ENCODE measurements around the gene EP400.

EP400 gene

GRCh38 chr12:132062481-132062880, 112.7 kb downstream of the EP400 start:
- Histone ChIP-seq H3K9me3 (replicated peaks; ENCODE audit: low read length) (no peaks in the 10 kb centered on the region), H3K4me2 (ENCODE audit: low read length) (no peak overlapping the region), H3K36me3 (ENCODE audit: insufficient read depth, low read length) (peaks cover 67% of the 10 kb centered on the region), H3K9ac (ENCODE audit: low read depth, low read length) (no peak overlapping the region), H3K4me3 (ENCODE audit: low read length) (no peak overlapping the region), H3K4me1 (ENCODE audit: control insufficient read depth, insufficient read depth, low read length) (no peaks in the 10 kb centered on the region), H3K27me3 (ENCODE audit: control insufficient read depth, insufficient read depth, low read length) (no peaks in the 10 kb centered on the region)

GRCh38 chr12:132063491-132063890, 113.7 kb downstream of the EP400 start:
- H3K9me3 ChIP-seq (replicated peaks; ENCODE audit: low read length): no peaks in the 10 kb centered on the region
- H3K9ac ChIP-seq (ENCODE audit: low read depth, low read length): no peak overlapping the region
- no peaks in the 10 kb centered on the region for H3K27me3 ChIP-seq (ENCODE audit: control insufficient read depth, insufficient read depth, low read length)
- peaks cover 69% of the 10 kb centered on the region for H3K36me3 ChIP-seq (ENCODE audit: insufficient read depth, low read length)
- no peak overlapping the region for H3K4me3 ChIP-seq (ENCODE audit: low read length)
- no peak overlapping the region for H3K4me2 ChIP-seq (ENCODE audit: low read length)
- no peaks in the 10 kb centered on the region for H3K4me1 ChIP-seq (ENCODE audit: control insufficient read depth, insufficient read depth, low read length)

GRCh38 chr12:132064631-132065030, 114.9 kb downstream of the EP400 start:
- H3K4me1 ChIP-seq (ENCODE audit: control insufficient read depth, insufficient read depth, low read length): no peaks in the 10 kb centered on the region
- no peak overlapping the region for H3K9ac ChIP-seq (ENCODE audit: low read depth, low read length)
- H3K4me2 ChIP-seq (ENCODE audit: low read length): no peak overlapping the region
- peaks cover 65% of the 10 kb centered on the region for H3K36me3 ChIP-seq (ENCODE audit: insufficient read depth, low read length)
- H3K27me3 ChIP-seq (ENCODE audit: control insufficient read depth, insufficient read depth, low read length): no peaks in the 10 kb centered on the region
- no peak overlapping the region for H3K4me3 ChIP-seq (ENCODE audit: low read length)
- H3K9me3 ChIP-seq (replicated peaks; ENCODE audit: low read length): no peaks in the 10 kb centered on the region

DNA sequence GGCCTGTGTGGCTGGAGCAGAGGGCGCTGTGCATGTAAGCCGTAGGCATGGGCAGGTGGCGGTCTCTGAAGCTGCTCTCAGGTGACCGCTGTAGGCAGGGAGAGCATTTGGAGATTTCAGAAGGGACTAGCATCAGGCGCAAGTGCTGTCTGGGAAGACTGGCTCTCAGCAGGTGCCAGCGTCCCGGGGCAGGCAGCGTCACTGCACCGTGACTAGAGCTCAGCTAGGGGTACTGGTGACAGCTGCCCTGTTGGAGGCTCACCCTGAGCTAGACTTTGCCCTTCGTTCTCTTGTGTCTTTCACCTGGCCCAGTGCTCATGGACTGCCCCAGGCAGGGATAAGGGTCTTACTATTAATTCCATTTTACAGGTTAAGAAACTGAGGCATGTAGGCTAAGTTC, 115.5 kb downstream of the EP400 start:
- Histone ChIP-seq H3K4me3 (ENCODE audit: low read length) (no peak overlapping the region), H3K27me3 (ENCODE audit: control insufficient read depth, insufficient read depth, low read length) (no peaks in the 10 kb centered on the region), H3K4me2 (ENCODE audit: low read length) (no peak overlapping the region), H3K9ac (ENCODE audit: low read depth, low read length) (no peak overlapping the region), H3K9me3 (replicated peaks; ENCODE audit: low read length) (no peaks in the 10 kb centered on the region), H3K4me1 (ENCODE audit: control insufficient read depth, insufficient read depth, low read length) (no peaks in the 10 kb centered on the region), H3K36me3 (ENCODE audit: insufficient read depth, low read length) (peaks cover 64% of the 10 kb centered on the region)

GRCh38 chr12:132065609-132066344, 116.0 kb downstream of the EP400 start:
- Histone ChIP-seq H3K4me2 (ENCODE audit: low read length) (no peak overlapping the region), H3K36me3 (ENCODE audit: insufficient read depth, low read length) (peaks cover 64% of the 10 kb centered on the region), H3K4me1 (ENCODE audit: control insufficient read depth, insufficient read depth, low read length) (no peaks in the 10 kb centered on the region), H3K9me3 (replicated peaks; ENCODE audit: low read length) (no peaks in the 10 kb centered on the region), H3K27me3 (ENCODE audit: control insufficient read depth, insufficient read depth, low read length) (no peaks in the 10 kb centered on the region), H3K4me3 (ENCODE audit: low read length) (no peak overlapping the region), H3K9ac (ENCODE audit: low read depth, low read length) (no peak overlapping the region)

DNA sequence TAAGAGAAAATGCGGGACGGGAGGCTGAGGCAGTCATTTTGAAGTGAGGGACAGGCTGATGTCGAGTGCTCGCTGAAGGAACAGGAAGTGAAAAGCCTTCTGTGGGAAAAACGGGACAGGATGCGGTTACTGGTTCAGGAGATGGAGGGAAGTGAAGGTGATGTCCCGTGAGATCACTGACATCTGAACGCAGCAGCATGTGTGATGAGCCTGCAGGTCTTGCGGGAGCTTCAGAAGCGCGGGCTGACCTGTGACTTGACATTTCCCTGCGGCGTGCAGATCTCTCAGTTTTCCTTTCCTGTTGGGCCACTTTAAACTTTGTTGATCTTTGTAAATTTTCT, 116.6 kb downstream of the EP400 start:
- Histone ChIP-seq H3K9ac (ENCODE audit: low read depth, low read length) (no peak overlapping the region), H3K27me3 (ENCODE audit: control insufficient read depth, insufficient read depth, low read length) (no peaks in the 10 kb centered on the region), H3K36me3 (ENCODE audit: insufficient read depth, low read length) (peaks cover 58% of the 10 kb centered on the region)

GRCh38 chr12:132066749-132067148, 117.0 kb downstream of the EP400 start:
- no peaks in the 10 kb centered on the region for H3K27me3 ChIP-seq (ENCODE audit: control insufficient read depth, insufficient read depth, low read length)
- no peaks in the 10 kb centered on the region for H3K9me3 ChIP-seq (replicated peaks; ENCODE audit: low read length)
- no peak overlapping the region for H3K4me2 ChIP-seq (ENCODE audit: low read length)
- H3K9ac ChIP-seq (ENCODE audit: low read depth, low read length): no peak overlapping the region
- no peak overlapping the region for H3K4me3 ChIP-seq (ENCODE audit: low read length)
- H3K36me3 ChIP-seq (ENCODE audit: insufficient read depth, low read length): peaks cover 57% of the 10 kb centered on the region
- no peaks in the 10 kb centered on the region for H3K4me1 ChIP-seq (ENCODE audit: control insufficient read depth, insufficient read depth, low read length)

More for the DNA sequence above, 116.6 kb downstream of the EP400 start:
- H3K4me1 ChIP-seq (ENCODE audit: control insufficient read depth, insufficient read depth, low read length): no peaks in the 10 kb centered on the region
- no peak overlapping the region for H3K4me2 ChIP-seq (ENCODE audit: low read length)
- H3K4me3 ChIP-seq (ENCODE audit: low read length): no peak overlapping the region
- H3K9me3 ChIP-seq (replicated peaks; ENCODE audit: low read length): no peaks in the 10 kb centered on the region

GRCh38 chr12:132067182-132067581, 117.4 kb downstream of the EP400 start:
- H3K9me3 ChIP-seq (replicated peaks; ENCODE audit: low read length): no peaks in the 10 kb centered on the region
- no peak overlapping the region for H3K4me2 ChIP-seq (ENCODE audit: low read length)
- H3K36me3 ChIP-seq (ENCODE audit: insufficient read depth, low read length): peaks cover 56% of the 10 kb centered on the region
- H3K9ac ChIP-seq (ENCODE audit: low read depth, low read length): no peak overlapping the region
- H3K4me1 ChIP-seq (ENCODE audit: control insufficient read depth, insufficient read depth, low read length): no peaks in the 10 kb centered on the region
- H3K4me3 ChIP-seq (ENCODE audit: low read length): no peak overlapping the region
- no peaks in the 10 kb centered on the region for H3K27me3 ChIP-seq (ENCODE audit: control insufficient read depth, insufficient read depth, low read length)

DNA sequence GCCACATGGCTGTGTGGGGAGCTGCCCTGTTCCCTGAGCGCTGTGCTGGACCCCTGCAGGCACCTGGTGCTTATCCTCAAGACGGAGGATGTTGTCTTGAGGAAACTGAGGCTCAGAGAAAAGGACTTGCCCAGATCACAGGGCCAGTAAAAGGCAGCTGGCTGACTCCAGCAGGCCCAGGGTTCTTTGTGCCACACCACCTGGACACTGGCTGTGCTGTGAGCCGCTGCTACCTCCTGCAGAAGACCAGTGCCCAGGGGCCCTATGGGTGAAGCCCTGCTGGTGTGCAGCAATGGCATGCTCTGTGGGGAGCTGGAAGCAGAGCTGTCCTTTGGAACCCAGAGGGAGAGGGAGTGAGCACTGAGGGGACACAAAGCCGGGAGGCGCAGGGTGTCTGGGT, 118.5 kb downstream of the EP400 start:
- Histone ChIP-seq H3K9me3 (replicated peaks; ENCODE audit: low read length) (no peaks in the 10 kb centered on the region), H3K4me1 (ENCODE audit: control insufficient read depth, insufficient read depth, low read length) (no peaks in the 10 kb centered on the region), H3K4me2 (ENCODE audit: low read length) (no peak overlapping the region), H3K27me3 (ENCODE audit: control insufficient read depth, insufficient read depth, low read length) (no peaks in the 10 kb centered on the region), H3K36me3 (ENCODE audit: insufficient read depth, low read length) (peaks cover 49% of the 10 kb centered on the region), H3K4me3 (ENCODE audit: low read length) (no peak overlapping the region), H3K9ac (ENCODE audit: low read depth, low read length) (no peak overlapping the region)

- Histone ChIP-seq H3K4me2 (ENCODE audit: low read length) (no peak overlapping the region), H3K9me3 (replicated peaks; ENCODE audit: low read length) (no peaks in the 10 kb centered on the region), H3K4me1 (ENCODE audit: control insufficient read depth, insufficient read depth, low read length) (no peaks in the 10 kb centered on the region), H3K9ac (ENCODE audit: low read depth, low read length) (no peak overlapping the region), H3K36me3 (ENCODE audit: insufficient read depth, low read length) (peaks cover 46% of the 10 kb centered on the region), H3K27me3 (ENCODE audit: control insufficient read depth, insufficient read depth, low read length) (no peaks in the 10 kb centered on the region), H3K4me3 (ENCODE audit: low read length) (no peak overlapping the region)
These were observed 119.7 kb downstream of the EP400 start for GRCh38 chr12:132069336-132069985.

- Histone ChIP-seq H3K4me3 (ENCODE audit: low read length) (no peak overlapping the region), H3K27me3 (ENCODE audit: control insufficient read depth, insufficient read depth, low read length) (no peaks in the 10 kb centered on the region), H3K9me3 (replicated peaks; ENCODE audit: low read length) (no peaks in the 10 kb centered on the region), H3K4me1 (ENCODE audit: control insufficient read depth, insufficient read depth, low read length) (no peaks in the 10 kb centered on the region), H3K36me3 (ENCODE audit: insufficient read depth, low read length) (peaks cover 45% of the 10 kb centered on the region), H3K9ac (ENCODE audit: low read depth, low read length) (no peak overlapping the region), H3K4me2 (ENCODE audit: low read length) (no peak overlapping the region)
These were observed 120.6 kb downstream of the EP400 start for GRCh38 chr12:132070298-132070697.

Measured in skeletal muscle satellite cell (primary cell).